ENCODE data around the gene SNX8. TPM values are rescaled to one million over a fixed set of nuclear protein-coding genes. Genes with fewer than 3 reads are reported as not detected.

SNX8 gene
- total RNA-seq, 1 donor from 2014 or later: 8.3 TPM

- Histone ChIP-seq H3K4me3 (no peak overlapping the region), H3K9me3 (no peaks in the 10 kb centered on the region), H3K36me3 (no peaks in the 10 kb centered on the region), H3K4me1 (no peaks in the 10 kb centered on the region), H3K27ac (no peak overlapping the region), H3K27me3 (no peaks in the 10 kb centered on the region)
- TF ChIP-seq POLR2AphosphoS5 (IDR thresholded peaks at IDR 0.05; ENCODE audit: insufficient read depth in 1 of 2, low read depth in 1 of 2) (no peak), POLR2A (IDR thresholded peaks at IDR 0.05) (no peak), CTCF (IDR thresholded peaks at IDR 0.05) (no peak)
- DNase-seq (ENCODE audit: extremely low spot score in 2 of 2): no peak
- intact Hi-C loops (cut with DNase I): no loop called here
Measured at GRCh38 chr7:2301511-2301863, 12.8 kb downstream of the SNX8 start.

- H3K4me1 ChIP-seq: no peaks in the 10 kb centered on the region
- no peak for TF ChIP-seq POLR2A (IDR thresholded peaks at IDR 0.05)
- no peak for TF ChIP-seq CTCF (IDR thresholded peaks at IDR 0.05)
- no peak for TF ChIP-seq POLR2AphosphoS5 (IDR thresholded peaks at IDR 0.05; ENCODE audit: insufficient read depth in 1 of 2, low read depth in 1 of 2)
- no peak for DNase-seq (ENCODE audit: extremely low spot score in 2 of 2)
- intact Hi-C loops (cut with DNase I): no loop called here
- no peaks in the 10 kb centered on the region for H3K9me3 ChIP-seq
- H3K4me3 ChIP-seq: no peak overlapping the region
- H3K27me3 ChIP-seq: no peaks in the 10 kb centered on the region
- no peaks in the 10 kb centered on the region for H3K36me3 ChIP-seq
- H3K27ac ChIP-seq: peak overlapping the region; percentile 42
Measured at GRCh38 chr7:2299870-2300512, 14.2 kb downstream of the SNX8 start.

GRCh38 chr7:2299131-2299829 lies 15.0 kb downstream of the SNX8 start:
- H3K27ac ChIP-seq: peak overlapping the region; percentile 42
- no peaks in the 10 kb centered on the region for H3K9me3 ChIP-seq
- no peaks in the 10 kb centered on the region for H3K27me3 ChIP-seq
- intact Hi-C loops (cut with DNase I): no loop called here
- no peak overlapping the region for H3K4me3 ChIP-seq
- H3K36me3 ChIP-seq: no peaks in the 10 kb centered on the region
- TF ChIP-seq POLR2A (IDR thresholded peaks at IDR 0.05): no peak
- no peak for TF ChIP-seq CTCF (IDR thresholded peaks at IDR 0.05)
- no peak for TF ChIP-seq POLR2AphosphoS5 (IDR thresholded peaks at IDR 0.05; ENCODE audit: insufficient read depth in 1 of 2, low read depth in 1 of 2)
- no peaks in the 10 kb centered on the region for H3K4me1 ChIP-seq
- no peak for DNase-seq (ENCODE audit: extremely low spot score in 2 of 2)

- H3K27ac ChIP-seq: no peak overlapping the region
- intact Hi-C loops (cut with DNase I): no loop called here
- H3K36me3 ChIP-seq: no peaks in the 10 kb centered on the region
- TF ChIP-seq CTCF (IDR thresholded peaks at IDR 0.05) (no peak), POLR2AphosphoS5 (IDR thresholded peaks at IDR 0.05; ENCODE audit: insufficient read depth in 1 of 2, low read depth in 1 of 2) (no peak), POLR2A (IDR thresholded peaks at IDR 0.05) (no peak)
- H3K4me3 ChIP-seq: no peak overlapping the region
- no peaks in the 10 kb centered on the region for H3K27me3 ChIP-seq
- H3K4me1 ChIP-seq: no peaks in the 10 kb centered on the region
- H3K9me3 ChIP-seq: no peaks in the 10 kb centered on the region
- DNase-seq (ENCODE audit: extremely low spot score in 2 of 2): no peak
Measured at GRCh38 chr7:2296832-2297231, 17.4 kb downstream of the SNX8 start.

GRCh38 chr7:2295936-2296620 lies 18.2 kb downstream of the SNX8 start:
- Histone ChIP-seq H3K27ac (no peak overlapping the region), H3K9me3 (no peaks in the 10 kb centered on the region), H3K36me3 (no peaks in the 10 kb centered on the region), H3K4me1 (no peaks in the 10 kb centered on the region), H3K4me3 (no peak overlapping the region), H3K27me3 (no peaks in the 10 kb centered on the region)
- DNase-seq (ENCODE audit: extremely low spot score in 2 of 2): no peak
- intact Hi-C loops (cut with DNase I): no loop called here
- TF ChIP-seq POLR2A (IDR thresholded peaks at IDR 0.05): no peak
- no peak for TF ChIP-seq POLR2AphosphoS5 (IDR thresholded peaks at IDR 0.05; ENCODE audit: insufficient read depth in 1 of 2, low read depth in 1 of 2)
- TF ChIP-seq CTCF (IDR thresholded peaks at IDR 0.05): no peak

All from vagina (tissue), 2 donors.